Measurements from ENCODE around the gene PDAP1. TPM values are rescaled to one million over a fixed set of nuclear protein-coding genes. Genes with fewer than 3 reads are reported as not detected.

The PDAP1 gene
- total RNA-seq, 8 experiments from 2014 or later = 88.1 to 172 (median 103) TPM

GRCh38 chr7:99375070-99375807 lies 33.2 kb downstream of the PDAP1 start:
- Histone ChIP-seq H3K4me1 (replicated peaks in 1 of 2) (no peaks in the 10 kb centered on the region), H3K27ac (no peak overlapping the region), H3K4me3 (peak overlapping the region; percentile 41 to 73 (median 47))
- in situ Hi-C loops (cut with MboI; ENCODE audit: low pct_unique_long_range_greater_than_20kb in 2 of 9, low sequenced_read_pairs in 9 of 9, unreplicated experiment in 9 of 9) = no loop called here
- 40 to 66% (median 59%) methylated on average over 1 to 4 of the region's 58 CpGs; no CpG with 5 or more reads in 6 of the 10 experiments for WGBS, 10 experiments
- ATAC-seq (replicated peaks in 6 of 8) = peak; percentile 33 to 85 (median 79)

- in situ Hi-C loops (cut with MboI; ENCODE audit: low pct_unique_long_range_greater_than_20kb in 2 of 9, low sequenced_read_pairs in 9 of 9, unreplicated experiment in 9 of 9) = no loop called here
- peak; percentile 24 to 62 (median 51) for ATAC-seq (replicated peaks in 6 of 8)
- Histone ChIP-seq H3K4me3 (peak within 1 kb of the TSS; percentile 41 to 73 (median 47)), H3K27ac (no peak within 1 kb of the TSS), H3K4me1 (replicated peaks in 1 of 2) (no peaks in the 10 kb centered on the region)
- 12 to 15% methylated on average over 3 to 9 of the region's 95 CpGs; no CpG with 5 or more reads in 8 of the 10 experiments for WGBS, 10 experiments
These were observed 34.0 kb downstream of the PDAP1 start, which contains the start of gene ARPC1B for GRCh38 chr7:99374111-99375064. Gene ARPC1B, plus strand, starts transcription at chr7:99374730. Its CDS starts 10,985 bp downstream, at chr7:99385715.

GRCh38 chr7:99373091-99374066 lies 35.0 kb downstream of the PDAP1 start:
- no peak for ATAC-seq (replicated peaks in 6 of 8)
- WGBS, 10 experiments = 83 to 100% (median 90%) methylated on average over 1 to 9 of the region's 41 CpGs; no CpG with 5 or more reads in 3 of the 10 experiments
- Histone ChIP-seq H3K4me3 (peak overlapping the region in 2 of 5 donors; percentile 43 to 64), H3K27ac (no peak overlapping the region), H3K4me1 (replicated peaks in 1 of 2) (no peaks in the 10 kb centered on the region)
- in situ Hi-C loops (cut with MboI; ENCODE audit: low pct_unique_long_range_greater_than_20kb in 2 of 9, low sequenced_read_pairs in 9 of 9, unreplicated experiment in 9 of 9) = no loop called here

GRCh38 chr7:99372275-99373090 lies 35.9 kb downstream of the PDAP1 start:
- ATAC-seq (replicated peaks in 6 of 8) = peak in 1 of 8 experiments; percentile 1

GRCh38 chr7:99371376-99371920 lies 36.9 kb downstream of the PDAP1 start:
- 90 to 100% (median 100%) methylated on average over 1 to 7 of the region's 11 CpGs; no CpG with 5 or more reads in 4 of the 10 experiments for WGBS, 10 experiments
- no peak overlapping the region for H3K27ac ChIP-seq
- no peaks in the 10 kb centered on the region for H3K4me1 ChIP-seq (replicated peaks in 1 of 2)
- H3K4me3 ChIP-seq = no peak overlapping the region
- in situ Hi-C loops (cut with MboI; ENCODE audit: low pct_unique_long_range_greater_than_20kb in 2 of 9, low sequenced_read_pairs in 9 of 9, unreplicated experiment in 9 of 9) = no loop called here
- ATAC-seq (replicated peaks in 6 of 8) = no peak

More at GRCh38 chr7:99372275-99373090, 35.9 kb downstream of the PDAP1 start:
- WGBS, 10 experiments = 0 to 100% (median 60%) methylated on average over 1 to 9 of the region's 21 CpGs; no CpG with 5 or more reads in 2 of the 10 experiments
- in situ Hi-C loops (cut with MboI; ENCODE audit: low pct_unique_long_range_greater_than_20kb in 2 of 9, low sequenced_read_pairs in 9 of 9, unreplicated experiment in 9 of 9) = no loop called here
- no peak overlapping the region for H3K4me3 ChIP-seq
- no peak overlapping the region for H3K27ac ChIP-seq
- no peaks in the 10 kb centered on the region for H3K4me1 ChIP-seq (replicated peaks in 1 of 2)

GRCh38 chr7:99369767-99370391 lies 38.5 kb downstream of the PDAP1 start:
- in situ Hi-C loops (cut with MboI; ENCODE audit: low pct_unique_long_range_greater_than_20kb in 2 of 9, low sequenced_read_pairs in 9 of 9, unreplicated experiment in 9 of 9) = no loop called here
- H3K27ac ChIP-seq = no peak overlapping the region

GRCh38 chr7:99368750-99369389 lies 39.5 kb downstream of the PDAP1 start:
- WGBS, 10 experiments = 71 to 100% (median 90%) methylated on average over 1 to 9 of the region's 13 CpGs; no CpG with 5 or more reads in 3 of the 10 experiments
- Histone ChIP-seq H3K4me1 (replicated peaks in 1 of 2) (no peaks in the 10 kb centered on the region), H3K27ac (no peak overlapping the region), H3K4me3 (no peak overlapping the region)
- no peak for ATAC-seq (replicated peaks in 6 of 8)
- in situ Hi-C loops (cut with MboI; ENCODE audit: low pct_unique_long_range_greater_than_20kb in 2 of 9, low sequenced_read_pairs in 9 of 9, unreplicated experiment in 9 of 9) = no loop called here

More at GRCh38 chr7:99369767-99370391, 38.5 kb downstream of the PDAP1 start:
- WGBS, 10 experiments = 43 to 100% (median 72%) methylated on average over 1 to 7 of the region's 9 CpGs; no CpG with 5 or more reads in 1 of the 10 experiments
- H3K4me3 ChIP-seq = no peak overlapping the region
- H3K4me1 ChIP-seq (replicated peaks in 1 of 2) = no peaks in the 10 kb centered on the region
- no peak for ATAC-seq (replicated peaks in 6 of 8)

- 83 to 89% methylated on average over 2 to 4 of the region's 11 CpGs; no CpG with 5 or more reads in 8 of the 10 experiments for WGBS, 10 experiments
- in situ Hi-C loops (cut with MboI; ENCODE audit: low pct_unique_long_range_greater_than_20kb in 2 of 9, low sequenced_read_pairs in 9 of 9, unreplicated experiment in 9 of 9) = no loop called here
- no peak overlapping the region for H3K27ac ChIP-seq
- ATAC-seq (replicated peaks in 6 of 8) = peak in 1 of 8 experiments; percentile 12
- no peaks in the 10 kb centered on the region for H3K4me1 ChIP-seq (replicated peaks in 1 of 2)
- H3K4me3 ChIP-seq = no peak overlapping the region
These were observed 41.8 kb downstream of the PDAP1 start for GRCh38 chr7:99366646-99367045.

- no peak overlapping the region for H3K27ac ChIP-seq
- H3K4me1 ChIP-seq (replicated peaks in 1 of 2) = no peaks in the 10 kb centered on the region
- WGBS, 10 experiments = 72 to 100% (median 86%) methylated on average over 1 to 13 of the region's 17 CpGs; no CpG with 5 or more reads in 2 of the 10 experiments
- in situ Hi-C loops (cut with MboI; ENCODE audit: low pct_unique_long_range_greater_than_20kb in 2 of 9, low sequenced_read_pairs in 9 of 9, unreplicated experiment in 9 of 9) = no loop called here
- no peak overlapping the region for H3K4me3 ChIP-seq
- ATAC-seq (replicated peaks in 6 of 8) = peak in 4 of 8 experiments; percentile 34 to 83 (median 56)
These were observed 42.9 kb downstream of the PDAP1 start for GRCh38 chr7:99365318-99366141.

GRCh38 chr7:99363286-99363685 lies 45.1 kb downstream of the PDAP1 start:
- Histone ChIP-seq H3K4me1 (replicated peaks in 1 of 2) (no peaks in the 10 kb centered on the region), H3K4me3 (no peak overlapping the region), H3K27ac (no peak overlapping the region)
- in situ Hi-C loops (cut with MboI; ENCODE audit: low pct_unique_long_range_greater_than_20kb in 2 of 9, low sequenced_read_pairs in 9 of 9, unreplicated experiment in 9 of 9) = no loop called here
- WGBS, 10 experiments = 80 to 100% (median 97%) methylated on average over 1 to 5 of the region's 5 CpGs
- ATAC-seq (replicated peaks in 6 of 8) = no peak
